GM19395 (cell line): ENCODE results near the gene MTIF2.
"Not testable (repeated sequence)": the region's sequence is repeated elsewhere in the genome, so short reads cannot be mapped to it uniquely, and the experiment has no call there.

Experiments used
- ATAC-seq: cut with Tn5 transposase; IDR thresholded peaks from one replicate; pipeline ENCODE4 v1.9.1; 2021; ENCODE audit warnings: mild to moderate bottlenecking, moderate library complexity; ENCODE audit not compliant: unreplicated experiment

The MTIF2 gene

DNA sequence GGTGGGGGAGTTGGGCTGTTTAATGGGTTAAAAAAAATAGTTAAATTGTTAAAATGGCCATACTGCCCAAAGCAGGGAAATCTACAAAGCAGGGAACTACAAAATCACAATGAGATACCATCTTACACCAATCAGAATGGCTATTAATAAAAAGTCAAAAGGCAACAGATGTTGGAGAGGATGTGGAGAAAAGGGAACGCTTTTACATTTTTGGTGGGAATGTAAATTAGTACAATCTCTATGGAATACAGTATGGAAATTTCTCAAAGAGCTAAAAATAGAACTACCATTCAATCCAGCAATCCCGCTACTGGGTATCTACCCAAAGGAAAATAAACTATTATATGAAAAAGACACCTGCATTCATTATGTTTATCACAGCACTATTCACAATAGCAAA lies 64.1 kb downstream of the MTIF2 start:
- no peak for ATAC-seq

DNA sequence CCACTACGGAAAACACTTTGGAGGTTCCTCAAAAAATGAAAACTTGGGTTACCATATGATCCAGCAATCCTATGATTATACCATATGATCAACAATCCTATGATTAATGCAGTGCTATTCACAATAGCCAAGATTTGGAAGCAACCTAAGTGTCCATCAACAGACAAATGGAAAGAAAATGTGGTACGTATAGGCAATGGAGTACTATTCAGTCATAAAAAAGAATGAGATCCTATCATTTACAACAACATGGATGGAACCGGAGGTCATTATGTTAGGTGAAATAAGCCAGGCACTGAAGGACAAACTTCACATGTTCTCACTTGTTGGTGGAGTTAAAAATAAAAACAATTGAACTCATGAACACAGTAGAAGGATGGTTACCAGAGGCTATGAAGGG lies 64.5 kb downstream of the MTIF2 start:
- ATAC-seq, result no peak

DNA sequence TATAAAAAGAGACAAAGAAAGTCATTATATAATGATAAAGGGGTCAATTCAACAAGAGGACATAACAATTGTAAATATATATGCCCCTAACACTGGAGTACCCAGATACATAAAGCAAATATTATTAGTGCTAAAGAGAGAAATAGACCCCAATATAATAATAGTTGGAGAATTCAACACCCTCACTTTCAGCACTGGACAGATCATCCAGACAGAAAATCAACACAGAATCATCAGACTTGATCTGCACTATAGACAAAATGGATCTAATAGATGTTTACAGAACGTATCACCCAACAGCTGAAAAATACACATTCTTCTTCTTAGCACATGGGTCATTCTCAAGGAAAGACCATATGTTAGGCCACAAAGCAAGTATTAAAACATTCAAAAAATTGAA lies 68.6 kb downstream of the MTIF2 start:
- no peak for ATAC-seq

DNA sequence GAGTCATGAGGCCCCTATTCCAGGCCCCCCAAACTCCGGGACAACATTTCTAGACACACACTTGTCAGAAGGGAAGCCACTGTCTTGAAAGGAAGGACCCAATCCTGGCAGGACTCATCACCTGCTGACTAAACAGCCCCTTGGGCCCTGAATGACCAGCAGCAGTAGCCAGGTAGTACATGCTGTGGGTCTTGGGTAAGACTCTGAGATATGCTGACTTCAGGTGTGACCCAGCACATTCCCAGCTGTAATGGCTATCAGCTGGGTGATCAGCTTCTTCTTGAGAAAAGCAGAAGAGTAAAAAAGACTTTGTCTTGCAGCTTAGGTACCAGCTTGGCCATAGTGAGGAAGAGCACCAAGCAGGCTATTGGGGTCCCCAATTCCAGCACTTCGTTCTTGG lies 72.5 kb downstream of the MTIF2 start:
- ATAC-seq, result no peak

DNA sequence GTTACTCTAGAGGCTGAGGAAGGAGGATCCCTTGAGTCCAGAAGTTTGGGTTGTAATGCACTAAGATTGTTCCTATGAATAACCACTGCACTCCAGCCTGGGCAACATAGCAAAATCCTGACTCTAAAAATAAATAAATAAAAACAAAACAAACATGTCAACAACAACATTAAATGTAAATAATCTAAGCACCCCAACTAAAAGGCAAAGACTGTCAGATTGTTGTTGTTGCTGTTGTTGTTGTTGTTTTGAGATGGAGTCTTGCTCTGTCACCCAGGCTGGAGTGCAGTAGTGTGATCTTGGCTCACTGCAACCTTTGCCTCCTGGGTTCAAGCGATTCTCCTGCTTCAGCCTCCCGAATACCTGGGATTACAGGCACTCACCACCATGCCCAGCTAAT lies 77.1 kb downstream of the MTIF2 start:
- not testable (repeated sequence) for ATAC-seq

DNA sequence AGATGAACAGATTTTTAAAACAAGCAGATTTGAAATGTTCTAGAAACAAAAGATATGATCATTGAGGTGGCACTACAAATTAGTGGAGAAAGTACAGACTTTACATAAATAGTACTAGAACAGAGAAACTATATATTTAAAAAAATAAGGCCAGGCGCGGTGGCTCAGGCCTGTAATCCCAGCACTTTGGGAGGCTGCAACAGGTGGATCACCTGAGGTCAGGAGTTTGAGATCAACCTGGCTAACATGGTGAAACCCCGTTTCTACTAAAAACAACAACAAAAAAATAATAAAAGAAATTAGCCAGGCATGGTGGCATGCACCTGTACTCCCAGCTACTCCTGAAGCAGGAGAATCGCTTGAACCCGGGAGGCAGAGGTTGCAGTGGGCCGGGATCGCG lies 82.2 kb downstream of the MTIF2 start:
- not testable (repeated sequence) for ATAC-seq
